Fibroblast of pulmonary artery (primary cell): ENCODE measurements around the gene KIAA0825.
A peak's percentile ranks its signal among the peaks of the same experiment; 100 is the strongest.

Experiments
- DNase-seq: peaks from one replicate; pipeline ENCODE4 v3.0.0-alpha.2; 2010; ENCODE audit warnings: low read depth
- H3K4me3 ChIP-seq: replicated peaks from 2 replicates; pipeline ENCODE4 v1.5.1; 2011; ENCODE audit warnings: low read depth, mild to moderate bottlenecking, control low read depth, low read length, moderate library complexity
- CTCF ChIP-seq: IDR thresholded peaks from 2 replicates; pipeline ENCODE4 v1.5.1; 2011; ENCODE audit warnings: mild to moderate bottlenecking, control low read depth, low read length, inconsistent platforms; ENCODE audit errors: missing control alignments

The KIAA0825 gene

GRCh38 chr5:94429566-94429965, 188.8 kb downstream of the KIAA0825 start:
- no peak for TF ChIP-seq CTCF
- DNase-seq = no peak
- no peak overlapping the region for H3K4me3 ChIP-seq

DNA sequence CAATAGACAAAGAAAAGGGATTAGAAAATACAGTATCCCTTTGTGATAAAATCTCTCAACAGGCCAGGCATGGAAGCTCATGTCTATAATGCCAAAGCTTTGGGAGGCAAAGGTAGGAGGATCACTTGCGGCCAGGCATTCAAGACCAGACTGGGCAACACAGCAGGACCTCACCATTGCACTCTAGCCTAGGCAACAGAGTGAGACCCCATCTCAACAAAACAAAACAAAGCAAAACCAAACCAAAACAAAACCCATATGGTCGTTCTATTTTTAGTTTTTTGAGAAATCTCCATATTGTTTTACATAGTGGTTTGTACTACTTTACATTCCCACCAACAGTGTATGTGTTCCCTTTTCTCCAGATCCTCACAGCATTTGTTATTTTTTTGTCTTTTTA, 193.0 kb downstream of the KIAA0825 start:
- TF ChIP-seq CTCF = no peak
- no peak overlapping the region for H3K4me3 ChIP-seq
- DNase-seq = no peak

DNA sequence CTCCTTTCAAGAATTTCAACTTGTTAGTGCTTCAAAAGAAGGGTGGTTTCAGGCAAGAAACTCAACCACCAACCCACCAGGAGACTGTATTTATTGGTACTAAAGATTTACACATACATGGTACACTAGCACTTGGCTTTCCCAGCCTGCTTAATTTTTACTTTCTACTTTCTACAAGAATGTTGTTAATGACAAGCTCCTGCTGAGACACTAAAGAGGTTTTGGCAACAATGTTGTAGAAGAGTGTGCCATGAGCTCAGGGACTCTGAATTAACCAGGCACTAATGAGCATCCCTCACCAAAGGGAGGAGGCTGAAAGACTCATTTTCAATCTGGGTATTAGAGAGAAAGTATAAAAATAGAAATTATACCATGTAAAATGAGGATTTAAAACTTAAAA, 195.0 kb downstream of the KIAA0825 start:
- H3K4me3 ChIP-seq = no peak overlapping the region
- no peak for TF ChIP-seq CTCF

DNA sequence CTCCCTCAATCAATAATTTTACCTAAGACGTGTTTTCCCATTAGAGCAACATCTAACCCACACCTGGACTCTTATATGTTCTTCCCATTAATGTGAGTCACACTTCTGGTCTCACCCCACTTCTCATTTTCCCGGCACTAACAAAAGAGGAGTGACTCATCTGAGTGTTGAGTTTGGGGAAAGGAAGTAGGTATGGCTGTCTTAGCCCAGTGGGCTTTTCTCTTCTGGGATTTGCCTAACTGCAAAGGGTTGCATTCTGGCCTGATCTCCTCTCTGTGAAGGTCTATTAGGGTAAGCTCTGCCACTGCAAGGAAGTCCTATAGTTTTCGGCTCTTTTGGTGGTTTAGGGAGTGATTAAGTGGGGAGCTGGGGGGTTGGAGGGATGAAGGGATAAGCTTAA, 195.6 kb downstream of the KIAA0825 start:
- H3K4me3 ChIP-seq = no peak overlapping the region
- TF ChIP-seq CTCF = no peak
- peak; percentile 70 for DNase-seq

More for the DNA sequence above, 195.0 kb downstream of the KIAA0825 start:
- no peak for DNase-seq

DNA sequence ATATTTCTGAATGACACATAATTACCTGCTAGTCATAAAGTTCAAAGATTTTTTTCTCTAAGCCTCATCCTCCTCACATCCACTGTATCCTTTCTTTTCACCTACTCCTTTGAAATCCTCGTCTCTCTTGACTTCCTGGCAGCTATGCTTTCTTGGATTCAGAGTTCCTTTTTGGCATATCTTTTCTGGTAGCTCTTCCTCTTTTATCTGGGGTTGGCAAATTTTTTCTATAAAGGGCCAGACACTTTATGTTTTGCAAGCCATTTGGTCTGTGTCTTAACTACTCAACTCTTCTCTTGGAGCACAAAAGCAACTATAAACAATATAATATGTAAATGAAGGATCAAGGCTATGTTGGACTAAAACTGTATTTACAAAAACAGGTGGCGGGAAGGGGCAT, 197.5 kb downstream of the KIAA0825 start:
- no peak overlapping the region for H3K4me3 ChIP-seq
- DNase-seq = no peak
- no peak for TF ChIP-seq CTCF

GRCh38 chr5:94415798-94416197, 202.6 kb downstream of the KIAA0825 start:
- no peak for TF ChIP-seq CTCF
- no peak for DNase-seq
- no peak overlapping the region for H3K4me3 ChIP-seq

GRCh38 chr5:94409440-94409839, 209.0 kb downstream of the KIAA0825 start:
- DNase-seq = no peak
- no peak for TF ChIP-seq CTCF
- H3K4me3 ChIP-seq = no peak overlapping the region
